ENCODE measurements around the gene SLC39A10.

GRCh38 chr2:195716466-195716865 lies 59.4 kb downstream of the SLC39A10 start:
- TF ChIP-seq CTCF (IDR thresholded peaks at IDR 0.05) (no peak), POLR2A (IDR thresholded peaks at IDR 0.05) (no peak), POLR2AphosphoS5 (IDR thresholded peaks at IDR 0.05) (no peak)
